Upper lobe of left lung (tissue), 6 donors: ENCODE results near the gene LRRC46. TPM values are rescaled to one million over a fixed set of nuclear protein-coding genes. Genes with fewer than 3 reads are reported as not detected.

ENCODE experiments used
- ATAC-seq, 2 donors: fragments of 200-7000 bp; cut with Tn5 transposase; one replicate each; pipeline ENCODE4 v1.9.1; 2022; ENCODE audit warnings: mild to moderate bottlenecking in 2 of 2, moderate library complexity in 2 of 2; ENCODE audit not compliant: low FRiP score in 2 of 2
- DNase-seq, 2 donors: peaks; one replicate each; pipeline ENCODE4 v3.0.0-alpha.2; 2019 to 2020
- H3K27ac ChIP-seq, 4 donors: fragments of 200-600 bp; sonication (generic); one replicate each; pipeline ENCODE4 v1.5.1; 2016 to 2019
- H3K27me3 ChIP-seq, 4 donors: fragments of 200-600 bp; sonication (generic); one replicate each; pipeline ENCODE4 v1.5.1; 2017 to 2019
- H3K36me3 ChIP-seq, 4 donors: fragments of 200-600 bp; sonication (generic); one replicate each; pipeline ENCODE4 v1.5.1; 2016 to 2019
- H3K4me1 ChIP-seq, 4 donors: fragments of 200-600 bp; sonication (generic); one replicate each; pipeline ENCODE4 v1.5.1; 2018 to 2019
- H3K4me3 ChIP-seq, 4 donors: fragments of 200-600 bp; sonication (generic); one replicate each; pipeline ENCODE4 v1.5.1; 2017 to 2019; ENCODE audit warnings: mild to moderate bottlenecking in 2 of 4, moderate library complexity in 1 of 4
- H3K9me3 ChIP-seq, 4 donors: fragments of 200-600 bp; sonication (generic); one replicate each; pipeline ENCODE4 v1.5.1; 2018 to 2019
- CTCF ChIP-seq, 6 experiments: fragments of 450-650 bp in 4 of 6; fragments of 200-600 bp in 2 of 6; sonication (generic) in 2 of 6; IDR thresholded peaks; one replicate each; pipeline ENCODE4 v1.5.1; 2016 to 2019; ENCODE audit warnings: antibody characterized with exemption in 6 of 6
- EP300 ChIP-seq, 4 donors: sonication (generic); formaldehyde crosslinking; IDR thresholded peaks; one replicate each; pipeline ENCODE4 v1.5.1; 2017; ENCODE audit warnings: antibody characterized with exemption in 4 of 4, control low read depth in 2 of 4
- POLR2A ChIP-seq, 4 donors: fragments of 450-650 bp; IDR thresholded peaks; one replicate each; pipeline ENCODE4 v1.5.1; 2016 to 2017; ENCODE audit warnings: antibody characterized with exemption in 4 of 4, mild to moderate bottlenecking in 2 of 4
- POLR2AphosphoS5 ChIP-seq, 2 donors: sonication (generic); formaldehyde crosslinking; IDR thresholded peaks; one replicate each; pipeline ENCODE4 v1.5.1; 2017; ENCODE audit warnings: antibody characterized with exemption in 2 of 2
- WGBS, 2 donors: methylation state at CpG; one replicate each; pipeline ENCODE4 v1.1.5; 2017 to 2018; 5-methylcytosine and 5-hydroxymethylcytosine counted together
- total RNA-seq, 6 donors: library from RNA; depleted of rRNA in 4 of 6; stranded (reverse); fragments of >200 nt in 4 of 6; gene quantifications; one replicate each; pipeline versions ENCODE4 v1.1.0 to v1.2.1, GENCODE V29; 2016 to 2021
- donor health status: DM: no; HTN: no; CAD: no; lungs with moderate emphysema.
- donor health status: DM: no; HTN: yes; CAD: no; lungs with severe emphysema.

Gene LRRC46
- total RNA-seq, 6 donors from 2014 or later: 0.49 to 23.5 (median 9.1) TPM

- no peaks in the 10 kb centered on the region for H3K27me3 ChIP-seq
- peak overlapping the region; percentile 55 to 86 (median 72) for H3K27ac ChIP-seq
- no peak for DNase-seq
- H3K4me3 ChIP-seq: no peak overlapping the region
- H3K4me1 ChIP-seq: peaks cover 25 to 45% (median 34%) of the 10 kb centered on the region in 4 donors
- ATAC-seq: no peak
- no peaks in the 10 kb centered on the region for H3K9me3 ChIP-seq
- H3K36me3 ChIP-seq: no peaks in the 10 kb centered on the region
- 71 to 73% methylated on average over 8 to 9 of the region's 9 CpGs for WGBS, 2 donors
- TF ChIP-seq POLR2A (IDR thresholded peaks at IDR 0.05): no peak
- TF ChIP-seq CTCF (IDR thresholded peaks at IDR 0.05): no peak
- no peak for TF ChIP-seq EP300 (IDR thresholded peaks at IDR 0.05)
- TF ChIP-seq POLR2AphosphoS5 (IDR thresholded peaks at IDR 0.05): no peak
Measured at GRCh38 chr17:47883589-47884426, 52.3 kb downstream of the LRRC46 start.

- H3K4me1 ChIP-seq: peaks cover 25 to 45% (median 34%) of the 10 kb centered on the region in 4 donors
- no peak overlapping the region for H3K4me3 ChIP-seq
- peak overlapping the region in 2 of 4 donors; percentile 84 to 86 for H3K27ac ChIP-seq
- H3K27me3 ChIP-seq: no peaks in the 10 kb centered on the region
- no peak for TF ChIP-seq EP300 (IDR thresholded peaks at IDR 0.05)
- TF ChIP-seq POLR2AphosphoS5 (IDR thresholded peaks at IDR 0.05): no peak
- TF ChIP-seq CTCF (IDR thresholded peaks at IDR 0.05): no peak
- no peak for TF ChIP-seq POLR2A (IDR thresholded peaks at IDR 0.05)
- ATAC-seq: no peak
- no peaks in the 10 kb centered on the region for H3K36me3 ChIP-seq
- no peaks in the 10 kb centered on the region for H3K9me3 ChIP-seq
- no peak for DNase-seq
- WGBS, 2 donors: 34 to 35% methylated on average over 5 of the region's 5 CpGs
Measured at GRCh38 chr17:47884427-47884740, 52.9 kb downstream of the LRRC46 start.

- Histone ChIP-seq H3K9me3 (no peaks in the 10 kb centered on the region), H3K36me3 (no peaks in the 10 kb centered on the region), H3K4me3 (no peak overlapping the region), H3K4me1 (peaks cover 25 to 48% (median 36%) of the 10 kb centered on the region in 4 donors), H3K27ac (peak overlapping the region in 2 of 4 donors; percentile 59 to 84), H3K27me3 (no peaks in the 10 kb centered on the region)
- TF ChIP-seq EP300 (IDR thresholded peaks at IDR 0.05) (no peak), POLR2AphosphoS5 (IDR thresholded peaks at IDR 0.05) (no peak), POLR2A (IDR thresholded peaks at IDR 0.05) (no peak), CTCF (IDR thresholded peaks at IDR 0.05) (no peak)
- ATAC-seq: no peak
- WGBS, 2 donors: 57 to 61% methylated on average over 7 to 11 of the region's 11 CpGs
- no peak for DNase-seq
Measured at GRCh38 chr17:47884905-47885730, 53.6 kb downstream of the LRRC46 start.

Other genes with a start within 250 kb of the LRRC46 start
- gene KPNB1, start 181.8 kb upstream of the LRRC46 start, total RNA-seq: 100 to 1,000 TPM; 162 to 223 (median 175) TPM
- gene TBKBP1, start 137.5 kb upstream of the LRRC46 start, total RNA-seq: 10 to 100 TPM in 4 of 6 donors, 1 to 10 TPM in 2; 6.4 to 28.3 (median 12.8) TPM
- gene TBX21, start 98.4 kb upstream of the LRRC46 start, total RNA-seq: 1 to 10 TPM; 2.0 to 5.2 (median 3.4) TPM
- 10 to 100 TPM; 10.7 to 44.0 (median 19.3) TPM for gene OSBPL7, start 9.9 kb upstream of the LRRC46 start, total RNA-seq
- 10 to 100 TPM; 23.1 to 44.2 (median 28.6) TPM for gene MRPL10, start 129 bp upstream of the LRRC46 start, total RNA-seq
- gene SCRN2, start 9.6 kb downstream of the LRRC46 start, total RNA-seq: 10 to 100 TPM; 24.4 to 73.3 (median 34.8) TPM
- gene SP6, start 19.5 kb downstream of the LRRC46 start, total RNA-seq: 1 to 10 TPM in 5 of 6 donors, under 1 TPM in 1; 0.76 to 6.4 (median 2.4) TPM
- 10 to 100 TPM in 3 of 6 donors, 1 to 10 TPM in 3; 7.6 to 19.4 (median 13.1) TPM for gene SP2, start 64.6 kb downstream of the LRRC46 start, total RNA-seq
- 10 to 100 TPM; 16.2 to 40.2 (median 28.7) TPM for gene PNPO, start 109.9 kb downstream of the LRRC46 start, total RNA-seq
- gene PRR15L, start 126.2 kb downstream of the LRRC46 start, total RNA-seq: 100 to 1,000 TPM in 1 of 6 donors, 10 to 100 TPM in 5; 34.2 to 105 (median 75.2) TPM
- 100 to 1,000 TPM in 5 of 6 donors, 10 to 100 TPM in 1; 76.6 to 661 (median 160) TPM for gene CDK5RAP3, start 139.4 kb downstream of the LRRC46 start, total RNA-seq
- 10 to 100 TPM in 4 of 6 donors, 1 to 10 TPM in 2; 5.2 to 33.5 (median 17.7) TPM for gene COPZ2, start 206.1 kb downstream of the LRRC46 start, total RNA-seq
- 100 to 1,000 TPM; 105 to 203 (median 148) TPM for gene NFE2L1, start 216.7 kb downstream of the LRRC46 start, total RNA-seq